ENCODE measurements around the gene CIB4. TPM values are rescaled to one million over a fixed set of nuclear protein-coding genes. Genes with fewer than 3 reads are reported as not detected.

Gene CIB4
- total and polyA plus RNA-seq, 9 donors = 3.9 TPM; not detected in 8

DNA sequence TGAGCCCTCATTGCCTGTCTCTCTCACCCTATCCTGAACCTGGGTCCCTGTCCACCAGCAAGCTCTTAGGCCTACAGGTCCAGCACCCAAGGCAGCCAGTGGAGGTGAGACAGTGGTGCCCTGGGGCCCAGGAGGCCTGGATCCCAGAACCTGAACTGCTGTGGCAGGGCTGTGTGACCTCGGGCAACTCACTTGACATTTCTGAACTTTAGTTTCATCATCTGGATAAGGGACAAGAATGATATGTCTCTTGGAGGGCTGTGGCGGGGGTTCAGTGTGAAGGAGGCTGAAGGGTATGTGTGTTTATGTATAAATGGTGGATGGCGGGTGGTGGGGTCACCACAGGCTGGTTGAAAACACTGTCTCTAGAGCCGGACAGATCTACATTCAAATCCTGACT is 10.9 kb downstream of the CIB4 start:
- peak in 1 of 5 donors; percentile 16 for DNase-seq
- no peaks in the 10 kb centered on the region for H3K27me3 ChIP-seq
- no peak overlapping the region for H3K27ac ChIP-seq
- intact Hi-C loops (cut with DNase I) = no loop called here
- WGBS, 3 donors = 89 to 91% (median 90%) methylated on average over 4 of the region's 4 CpGs
- H3K9me3 ChIP-seq = no peaks in the 10 kb centered on the region
- no peak overlapping the region for H3K4me3 ChIP-seq
- no peaks in the 10 kb centered on the region for H3K4me1 ChIP-seq (ENCODE audit: insufficient read depth)
- no peaks in the 10 kb centered on the region for H3K36me3 ChIP-seq
- TF ChIP-seq EP300 (IDR thresholded peaks at IDR 0.05) = no peak
- no peak for TF ChIP-seq POLR2A (IDR thresholded peaks at IDR 0.05)
- TF ChIP-seq, protein P1, sequence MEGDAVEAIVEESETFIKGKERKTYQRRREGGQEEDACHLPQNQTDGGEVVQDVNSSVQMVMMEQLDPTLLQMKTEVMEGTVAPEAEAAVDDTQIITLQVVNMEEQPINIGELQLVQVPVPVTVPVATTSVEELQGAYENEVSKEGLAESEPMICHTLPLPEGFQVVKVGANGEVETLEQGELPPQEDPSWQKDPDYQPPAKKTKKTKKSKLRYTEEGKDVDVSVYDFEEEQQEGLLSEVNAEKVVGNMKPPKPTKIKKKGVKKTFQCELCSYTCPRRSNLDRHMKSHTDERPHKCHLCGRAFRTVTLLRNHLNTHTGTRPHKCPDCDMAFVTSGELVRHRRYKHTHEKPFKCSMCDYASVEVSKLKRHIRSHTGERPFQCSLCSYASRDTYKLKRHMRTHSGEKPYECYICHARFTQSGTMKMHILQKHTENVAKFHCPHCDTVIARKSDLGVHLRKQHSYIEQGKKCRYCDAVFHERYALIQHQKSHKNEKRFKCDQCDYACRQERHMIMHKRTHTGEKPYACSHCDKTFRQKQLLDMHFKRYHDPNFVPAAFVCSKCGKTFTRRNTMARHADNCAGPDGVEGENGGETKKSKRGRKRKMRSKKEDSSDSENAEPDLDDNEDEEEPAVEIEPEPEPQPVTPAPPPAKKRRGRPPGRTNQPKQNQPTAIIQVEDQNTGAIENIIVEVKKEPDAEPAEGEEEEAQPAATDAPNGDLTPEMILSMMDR (IDR thresholded peaks at IDR 0.05) = no peak

DNA sequence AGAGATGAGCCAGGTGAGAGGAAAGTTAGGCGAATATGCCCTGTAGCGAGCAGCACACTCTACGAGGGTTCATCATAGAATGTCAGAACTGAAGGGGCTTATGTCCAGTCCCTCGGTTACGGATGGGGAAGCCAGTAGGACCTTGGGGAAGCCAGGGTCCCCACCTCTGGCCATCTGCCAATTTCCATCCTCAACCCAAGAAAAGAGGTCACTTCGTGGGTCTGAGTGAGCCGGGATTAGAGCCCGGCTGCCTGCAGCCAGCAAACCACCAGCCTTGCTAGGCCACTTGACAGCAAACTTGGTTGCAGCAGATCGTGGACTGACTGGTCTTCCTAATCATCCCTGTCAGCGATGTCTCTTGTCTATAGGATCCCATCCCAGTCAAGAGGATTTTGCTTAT is 11.4 kb downstream of the CIB4 start:
- no peaks in the 10 kb centered on the region for H3K27me3 ChIP-seq
- intact Hi-C loops (cut with DNase I) = no loop called here
- 78 to 88% (median 78%) methylated on average over 9 to 10 of the region's 10 CpGs for WGBS, 3 donors
- TF ChIP-seq, protein P1 (IDR thresholded peaks at IDR 0.05) = no peak
- no peak for TF ChIP-seq POLR2A (IDR thresholded peaks at IDR 0.05)
- TF ChIP-seq EP300 (IDR thresholded peaks at IDR 0.05) = no peak
- H3K4me3 ChIP-seq = no peak overlapping the region
- no peaks in the 10 kb centered on the region for H3K4me1 ChIP-seq (ENCODE audit: insufficient read depth)
- H3K9me3 ChIP-seq = no peaks in the 10 kb centered on the region
- H3K36me3 ChIP-seq = no peaks in the 10 kb centered on the region
- peak in 1 of 5 donors; percentile 5 for DNase-seq
- no peak overlapping the region for H3K27ac ChIP-seq

DNA sequence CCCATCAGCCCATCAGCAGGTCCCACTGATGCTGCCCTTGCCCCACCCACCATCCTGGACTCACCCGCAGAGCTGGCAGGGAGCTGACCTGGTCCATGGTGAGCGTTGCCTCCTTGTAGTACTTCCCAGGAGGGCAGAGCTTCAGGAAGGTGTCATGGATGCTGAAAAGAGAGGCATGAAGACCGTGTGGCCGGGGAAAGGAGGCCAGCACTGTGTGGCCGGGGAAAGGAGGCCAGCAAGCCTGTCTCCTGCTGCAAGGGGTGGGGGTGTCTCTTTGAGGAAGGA is 11.9 kb downstream of the CIB4 start:
- WGBS, 3 donors = 85 to 92% (median 88%) methylated on average over 5 of the region's 5 CpGs

DNA sequence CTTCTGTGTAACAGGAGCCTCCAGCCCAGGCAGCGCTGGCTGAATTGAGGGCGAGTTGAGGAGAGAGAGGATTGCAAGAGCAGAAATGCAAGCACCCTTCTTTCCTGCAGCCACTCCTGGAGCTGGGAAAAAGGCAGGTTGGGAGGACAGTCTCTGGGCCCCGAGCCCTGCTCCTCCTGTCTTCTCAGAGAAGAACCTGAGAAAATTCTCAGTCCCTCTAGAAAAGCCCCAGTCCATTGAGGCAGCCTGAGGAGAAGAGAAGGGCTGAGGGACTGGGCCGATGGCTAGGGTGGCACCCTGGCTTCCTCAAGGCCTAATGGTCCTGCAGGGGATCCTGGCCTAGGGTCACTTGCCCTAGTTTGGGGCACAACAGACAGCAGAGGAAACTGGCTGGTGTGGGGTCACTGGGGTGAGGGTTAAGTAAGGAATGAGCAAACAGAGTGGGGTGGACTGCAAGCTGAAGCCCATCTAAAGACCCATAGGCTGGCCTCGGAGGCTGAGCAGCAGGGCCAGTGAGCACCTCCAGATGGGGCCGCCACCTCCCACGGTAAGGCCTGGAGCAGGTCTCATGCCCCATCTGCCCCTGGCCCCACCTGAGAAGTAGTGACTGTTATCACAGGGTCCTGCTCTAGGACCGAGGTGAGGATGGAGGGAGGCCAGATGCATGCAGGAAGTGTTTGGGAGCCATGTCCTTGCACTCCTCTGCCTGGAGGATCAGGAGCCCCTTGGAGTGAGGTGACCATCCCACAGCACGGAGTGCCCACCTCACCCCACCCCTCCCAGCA is 12.4 kb downstream of the CIB4 start:
- H3K27ac ChIP-seq = no peak overlapping the region
- TF ChIP-seq, protein P1 (IDR thresholded peaks at IDR 0.05) = no peak
- no peak for TF ChIP-seq EP300 (IDR thresholded peaks at IDR 0.05)
- TF ChIP-seq POLR2A (IDR thresholded peaks at IDR 0.05) = no peak
- H3K9me3 ChIP-seq = no peaks in the 10 kb centered on the region
- H3K4me3 ChIP-seq = no peak overlapping the region
- 81 to 90% (median 85%) methylated on average over 9 of the region's 9 CpGs for WGBS, 3 donors
- no peaks in the 10 kb centered on the region for H3K36me3 ChIP-seq
- peaks cover 2% of the 10 kb centered on the region for H3K4me1 ChIP-seq (ENCODE audit: insufficient read depth)
- intact Hi-C loops (cut with DNase I) = no loop called here
- no peaks in the 10 kb centered on the region for H3K27me3 ChIP-seq
- DNase-seq = peak in 1 of 5 donors; percentile 17

More for the DNA sequence above, 11.9 kb downstream of the CIB4 start:
- H3K4me3 ChIP-seq = no peak overlapping the region
- TF ChIP-seq EP300 (IDR thresholded peaks at IDR 0.05) (no peak), POLR2A (IDR thresholded peaks at IDR 0.05) (no peak)
- TF ChIP-seq, protein P1 (IDR thresholded peaks at IDR 0.05) = no peak
- H3K9me3 ChIP-seq = no peaks in the 10 kb centered on the region
- H3K4me1 ChIP-seq (ENCODE audit: insufficient read depth) = no peaks in the 10 kb centered on the region
- no peak for DNase-seq
- H3K27me3 ChIP-seq = no peaks in the 10 kb centered on the region
- intact Hi-C loops (cut with DNase I) = no loop called here
- no peak overlapping the region for H3K27ac ChIP-seq
- no peaks in the 10 kb centered on the region for H3K36me3 ChIP-seq

Data from ovary (tissue), 9 donors.